ENCODE data around the gene TECTA. TPM values are rescaled to one million over a fixed set of nuclear protein-coding genes. Genes with fewer than 3 reads are reported as not detected.

Gene TECTA
- total RNA-seq, 4 donors from 2014 or later = 0.87 to 3.1 (median 2.0) TPM

- H3K4me1 ChIP-seq = no peaks in the 10 kb centered on the region
- no peak for TF ChIP-seq POLR2A (IDR thresholded peaks at IDR 0.05)
- TF ChIP-seq EP300 (IDR thresholded peaks at IDR 0.05) = no peak
- TF ChIP-seq CTCF (IDR thresholded peaks at IDR 0.05) = no peak
- H3K27ac ChIP-seq = no peak overlapping the region
- WGBS, 2 donors = 82 to 100% methylated on average over 1 of the region's 1 CpG
- H3K4me3 ChIP-seq = no peak overlapping the region
- H3K27me3 ChIP-seq = peaks cover 0 to 8% of the 10 kb centered on the region in 2 donors
- no peaks in the 10 kb centered on the region for H3K9me3 ChIP-seq
- no peaks in the 10 kb centered on the region for H3K36me3 ChIP-seq
- no peak for DNase-seq (ENCODE audit: low spot score in 2 of 2)
These were observed 125.6 kb downstream of the TECTA start for GRCh38 chr11:121226415-121227263.

GRCh38 chr11:121228851-121229250 lies 127.8 kb downstream of the TECTA start:
- H3K36me3 ChIP-seq = no peaks in the 10 kb centered on the region
- H3K27me3 ChIP-seq = no peaks in the 10 kb centered on the region
- no peak overlapping the region for H3K4me3 ChIP-seq
- WGBS, 2 donors = 62 to 74% methylated on average over 1 of the region's 1 CpG
- H3K4me1 ChIP-seq = no peaks in the 10 kb centered on the region
- no peak for TF ChIP-seq CTCF (IDR thresholded peaks at IDR 0.05)
- no peak for TF ChIP-seq POLR2A (IDR thresholded peaks at IDR 0.05)
- TF ChIP-seq EP300 (IDR thresholded peaks at IDR 0.05) = no peak
- DNase-seq (ENCODE audit: low spot score in 2 of 2) = no peak
- no peaks in the 10 kb centered on the region for H3K9me3 ChIP-seq
- no peak overlapping the region for H3K27ac ChIP-seq

GRCh38 chr11:121229495-121230215 lies 128.6 kb downstream of the TECTA start:
- DNase-seq (ENCODE audit: low spot score in 2 of 2) = no peak
- WGBS, 2 donors = 78 to 91% methylated on average over 5 of the region's 5 CpGs
- no peak for TF ChIP-seq POLR2A (IDR thresholded peaks at IDR 0.05)
- TF ChIP-seq CTCF (IDR thresholded peaks at IDR 0.05) = no peak
- TF ChIP-seq EP300 (IDR thresholded peaks at IDR 0.05) = no peak
- H3K27me3 ChIP-seq = no peaks in the 10 kb centered on the region
- H3K36me3 ChIP-seq = no peaks in the 10 kb centered on the region
- no peaks in the 10 kb centered on the region for H3K4me1 ChIP-seq
- H3K9me3 ChIP-seq = no peaks in the 10 kb centered on the region
- H3K4me3 ChIP-seq = no peak overlapping the region
- H3K27ac ChIP-seq = no peak overlapping the region

GRCh38 chr11:121231576-121232278 lies 130.7 kb downstream of the TECTA start:
- H3K27ac ChIP-seq = no peak overlapping the region
- H3K27me3 ChIP-seq = peaks cover 0 to 5% of the 10 kb centered on the region in 2 donors
- H3K4me3 ChIP-seq = no peak overlapping the region
- DNase-seq (ENCODE audit: low spot score in 2 of 2) = no peak
- no peaks in the 10 kb centered on the region for H3K9me3 ChIP-seq
- H3K36me3 ChIP-seq = no peaks in the 10 kb centered on the region
- H3K4me1 ChIP-seq = no peaks in the 10 kb centered on the region
- no peak for TF ChIP-seq POLR2A (IDR thresholded peaks at IDR 0.05)
- no peak for TF ChIP-seq CTCF (IDR thresholded peaks at IDR 0.05)
- TF ChIP-seq EP300 (IDR thresholded peaks at IDR 0.05) = no peak
- 79 to 83% methylated on average over 8 of the region's 8 CpGs for WGBS, 2 donors

All from tibial nerve (tissue), 4 donors.